ENCODE measurements around the gene QTRT2.

DNA sequence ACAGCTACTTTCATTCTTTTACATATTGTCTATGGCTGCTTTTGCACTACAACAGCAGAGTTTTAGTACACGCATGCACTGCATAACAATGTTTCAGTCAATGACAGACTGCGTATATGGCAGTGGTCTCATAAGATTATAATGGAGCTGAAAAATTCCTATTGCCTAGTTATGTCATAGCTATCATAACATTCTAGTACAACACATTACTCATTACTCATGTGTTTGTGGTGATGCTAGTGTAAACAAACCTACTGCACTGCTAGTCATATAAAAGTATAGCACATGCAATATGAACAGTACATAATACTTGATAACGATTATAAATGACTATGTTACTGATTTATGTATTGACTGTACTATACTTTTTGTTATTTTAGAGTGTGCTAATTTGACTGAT is 47.9 kb downstream of the QTRT2 start:
- TF ChIP-seq, protein P1, sequence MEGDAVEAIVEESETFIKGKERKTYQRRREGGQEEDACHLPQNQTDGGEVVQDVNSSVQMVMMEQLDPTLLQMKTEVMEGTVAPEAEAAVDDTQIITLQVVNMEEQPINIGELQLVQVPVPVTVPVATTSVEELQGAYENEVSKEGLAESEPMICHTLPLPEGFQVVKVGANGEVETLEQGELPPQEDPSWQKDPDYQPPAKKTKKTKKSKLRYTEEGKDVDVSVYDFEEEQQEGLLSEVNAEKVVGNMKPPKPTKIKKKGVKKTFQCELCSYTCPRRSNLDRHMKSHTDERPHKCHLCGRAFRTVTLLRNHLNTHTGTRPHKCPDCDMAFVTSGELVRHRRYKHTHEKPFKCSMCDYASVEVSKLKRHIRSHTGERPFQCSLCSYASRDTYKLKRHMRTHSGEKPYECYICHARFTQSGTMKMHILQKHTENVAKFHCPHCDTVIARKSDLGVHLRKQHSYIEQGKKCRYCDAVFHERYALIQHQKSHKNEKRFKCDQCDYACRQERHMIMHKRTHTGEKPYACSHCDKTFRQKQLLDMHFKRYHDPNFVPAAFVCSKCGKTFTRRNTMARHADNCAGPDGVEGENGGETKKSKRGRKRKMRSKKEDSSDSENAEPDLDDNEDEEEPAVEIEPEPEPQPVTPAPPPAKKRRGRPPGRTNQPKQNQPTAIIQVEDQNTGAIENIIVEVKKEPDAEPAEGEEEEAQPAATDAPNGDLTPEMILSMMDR (IDR thresholded peaks at IDR 0.05), result no peak
- TF ChIP-seq EP300 (IDR thresholded peaks at IDR 0.05), result no peak
- TF ChIP-seq POLR2A (IDR thresholded peaks at IDR 0.05), result no peak

All from upper lobe of left lung (tissue), 4 donors.